H7 (cell line): Measurements from ENCODE around the gene NPIPA8. TPM values are rescaled to one million over a fixed set of nuclear protein-coding genes. Genes with fewer than 3 reads are reported as not detected.
"Not testable (repeated sequence)": the region's sequence is repeated elsewhere in the genome, so short reads cannot be mapped to it uniquely, and the experiment has no call there.

ENCODE experiments used
- DNase-seq: peaks from one replicate; pipeline ENCODE4 v3.0.0; 2012
- H3K27me3 ChIP-seq: 2 replicates; pipeline ENCODE4 v1.6.0; 2011; ENCODE audit warnings: mild to moderate bottlenecking, low read length; ENCODE audit not compliant: control insufficient read depth, insufficient read depth
- H3K36me3 ChIP-seq: replicated peaks from 2 replicates; pipeline ENCODE4 v1.5.1; 2011; ENCODE audit warnings: low read length; ENCODE audit not compliant: control insufficient read depth, insufficient read depth
- H3K4me3 ChIP-seq: 2 replicates; pipeline ENCODE4 v1.5.1; 2011; ENCODE audit warnings: low read depth, mild to moderate bottlenecking, control low read depth, low read length, moderate library complexity; ENCODE audit not compliant: insufficient read depth
- total RNA-seq: library from RNA; depleted of rRNA; stranded (reverse); fragments of >200 nt; shearing (Covaris generic); gene quantifications from 2 replicates; pipeline ENCODE4 v1.2.3, GENCODE V29; 2014; rRNA removed

The NPIPA8 gene
- not detected in 2 replicates for total RNA-seq

DNA sequence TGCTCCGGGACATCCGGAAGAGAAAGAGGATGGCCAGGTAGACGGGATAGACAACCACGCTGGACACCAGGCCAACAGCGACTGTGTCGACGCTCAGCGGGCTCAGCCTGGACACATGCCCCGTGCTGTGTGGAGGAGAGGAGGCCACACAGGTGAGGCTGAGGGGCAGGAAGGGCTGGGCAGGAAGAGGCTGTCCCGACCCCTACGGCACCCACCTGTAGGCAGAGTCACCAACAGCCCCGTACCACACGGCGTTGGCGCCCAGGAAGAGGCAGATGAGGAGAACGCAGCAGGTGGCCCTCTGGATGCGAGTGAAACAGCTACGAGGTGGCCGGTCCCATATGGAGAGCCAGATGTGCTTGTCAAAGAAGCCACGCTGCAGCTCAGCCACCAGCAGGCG lies at the start of gene NPIPA8:
TSS of gene NPIPA8 (minus strand) at position 101 of the 400 bp plus-strand sequence. CDS start 4,074 bp downstream, outside the sequence.
- not testable (repeated sequence) for H3K4me3 ChIP-seq, H3K36me3 ChIP-seq, H3K27me3 ChIP-seq, DNase-seq

GRCh38 chr16:18385285-18385684 lies 48.7 kb upstream of the NPIPA8 start:
- not testable (repeated sequence) for H3K36me3 ChIP-seq, DNase-seq, H3K27me3 ChIP-seq, H3K4me3 ChIP-seq

GRCh38 chr16:18384869-18385268 lies 48.3 kb upstream of the NPIPA8 start:
- not testable (repeated sequence) for H3K27me3 ChIP-seq, H3K36me3 ChIP-seq, H3K4me3 ChIP-seq, DNase-seq

GRCh38 chr16:18384098-18384636 lies 47.6 kb upstream of the NPIPA8 start:
- not testable (repeated sequence) for H3K4me3 ChIP-seq, H3K36me3 ChIP-seq, H3K27me3 ChIP-seq, DNase-seq

- H3K27me3 ChIP-seq, H3K36me3 ChIP-seq, DNase-seq, H3K4me3 ChIP-seq: not testable (repeated sequence)
Measured at GRCh38 chr16:18382696-18383095, 46.2 kb upstream of the NPIPA8 start.

- not testable (repeated sequence) for H3K36me3 ChIP-seq, H3K27me3 ChIP-seq, H3K4me3 ChIP-seq, DNase-seq
Measured at GRCh38 chr16:18347742-18348141, 11.2 kb upstream of the NPIPA8 start.

- H3K27me3 ChIP-seq, H3K36me3 ChIP-seq, H3K4me3 ChIP-seq, DNase-seq: not testable (repeated sequence)
Measured at GRCh38 chr16:18346993-18347392, 10.5 kb upstream of the NPIPA8 start.

DNA sequence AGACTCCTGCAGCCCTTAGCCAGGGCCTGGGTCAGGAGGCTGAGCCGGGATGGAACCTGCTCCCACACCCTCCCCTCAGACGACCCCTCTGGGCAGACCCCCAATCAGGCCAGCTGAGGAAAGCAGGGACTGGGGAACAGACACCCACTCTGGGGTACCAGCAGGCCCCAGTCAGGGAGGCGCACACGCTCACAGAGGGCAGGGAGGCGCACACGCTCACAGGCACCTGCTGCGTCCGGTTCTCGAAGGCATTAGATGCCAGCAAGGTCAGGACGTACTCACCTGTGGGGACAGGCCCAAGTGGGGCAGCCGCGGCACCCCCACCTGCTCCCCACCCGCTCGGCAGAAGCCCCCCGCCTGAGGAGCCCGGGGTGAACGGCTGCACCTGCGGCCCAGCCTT lies 8.1 kb upstream of the NPIPA8 start:
- H3K27me3 ChIP-seq, H3K36me3 ChIP-seq, DNase-seq, H3K4me3 ChIP-seq: not testable (repeated sequence)

GRCh38 chr16:18341986-18342385 lies 5.5 kb upstream of the NPIPA8 start:
- H3K36me3 ChIP-seq, DNase-seq, H3K27me3 ChIP-seq, H3K4me3 ChIP-seq: not testable (repeated sequence)

DNA sequence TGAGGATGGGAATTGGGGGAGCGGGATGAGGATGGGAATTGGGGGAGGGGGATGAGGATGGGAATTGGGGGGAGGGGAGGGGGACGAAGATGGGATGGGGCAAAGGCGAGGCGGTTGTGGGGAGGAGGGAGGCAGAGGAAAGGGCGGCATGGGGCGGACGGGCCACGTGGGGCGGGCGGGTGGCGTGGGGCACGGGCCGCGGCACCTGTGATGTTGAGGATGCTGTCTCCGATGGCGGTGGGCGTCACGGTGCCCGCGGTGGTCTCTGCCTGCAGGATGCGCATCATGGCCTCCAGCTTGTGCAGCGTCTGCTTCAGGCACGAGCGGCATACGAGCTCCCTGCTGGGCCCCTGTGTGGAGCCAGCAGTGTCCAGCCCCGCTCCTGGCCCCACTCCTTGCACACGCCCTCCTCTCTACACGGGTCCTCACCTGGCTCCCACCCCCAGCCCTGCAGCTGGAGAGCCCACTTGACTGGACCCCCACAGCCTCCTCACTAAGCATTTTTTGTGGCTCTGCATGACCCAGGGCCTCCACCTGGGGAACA lies 5.0 kb upstream of the NPIPA8 start:
- H3K36me3 ChIP-seq, H3K27me3 ChIP-seq, DNase-seq, H3K4me3 ChIP-seq: not testable (repeated sequence)

DNA sequence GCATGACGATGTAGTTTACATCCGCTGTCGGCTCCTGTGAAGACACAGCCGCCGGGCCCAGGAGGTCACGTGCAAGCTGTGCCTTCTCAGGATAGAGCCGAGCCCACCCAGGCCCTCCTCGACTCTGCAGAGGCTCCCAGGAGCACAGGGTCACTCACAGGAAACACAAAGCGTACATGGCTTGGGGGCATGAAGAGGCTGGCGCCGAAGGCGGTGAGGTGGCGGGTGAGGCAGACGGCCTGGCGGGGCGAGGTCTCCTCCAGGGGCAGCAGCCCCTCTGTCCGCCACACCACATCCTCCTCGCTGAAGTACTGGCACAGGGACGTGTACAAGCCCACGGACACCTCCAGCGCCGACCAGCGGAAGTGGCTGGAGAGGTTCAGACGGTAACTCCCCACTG lies 2.7 kb upstream of the NPIPA8 start:
- not testable (repeated sequence) for H3K4me3 ChIP-seq, H3K36me3 ChIP-seq, DNase-seq, H3K27me3 ChIP-seq

DNA sequence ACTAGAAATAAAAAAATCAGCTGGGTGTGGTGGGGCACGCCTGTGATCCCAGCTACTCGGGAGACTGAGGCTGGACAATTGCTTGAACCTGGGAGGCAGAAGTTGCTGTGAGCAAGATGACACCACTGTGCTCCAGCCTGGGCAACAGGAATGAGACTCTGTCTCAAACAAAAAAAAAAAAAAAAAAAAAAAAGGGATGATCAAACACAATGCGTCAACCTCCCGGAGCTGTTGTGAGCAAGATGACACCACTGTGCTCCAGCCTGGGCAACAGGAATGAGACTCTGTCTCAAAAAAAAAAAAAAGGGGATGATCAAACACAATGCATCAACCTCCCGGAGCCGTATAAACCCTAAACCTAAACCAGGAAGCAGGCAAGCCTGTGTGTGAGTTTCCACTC lies 24.7 kb downstream of the NPIPA8 start:
- not testable (repeated sequence) for DNase-seq, H3K27me3 ChIP-seq, H3K4me3 ChIP-seq, H3K36me3 ChIP-seq

- not testable (repeated sequence) for H3K4me3 ChIP-seq, H3K36me3 ChIP-seq, H3K27me3 ChIP-seq, DNase-seq
Measured at GRCh38 chr16:18309159-18309558, 27.4 kb downstream of the NPIPA8 start.

DNA sequence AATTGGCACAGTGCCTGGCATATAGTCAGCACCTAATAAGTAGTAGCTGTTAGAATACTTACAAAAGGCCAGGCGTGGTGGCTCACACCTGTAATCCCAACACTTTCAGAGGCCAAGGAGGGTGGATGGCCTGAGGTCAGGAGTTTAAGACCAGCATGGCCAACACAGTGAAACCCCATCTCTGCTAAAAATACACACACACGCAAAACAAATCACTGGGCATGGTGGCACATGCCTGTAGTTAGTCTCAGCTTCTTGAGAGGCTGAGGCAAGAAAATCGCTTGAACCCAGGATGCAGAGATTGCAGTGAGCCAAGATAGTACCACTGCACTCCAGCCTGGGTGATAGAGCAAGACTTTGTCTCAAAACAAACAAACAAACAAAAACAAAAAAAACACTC lies 29.3 kb downstream of the NPIPA8 start:
- not testable (repeated sequence) for H3K27me3 ChIP-seq, DNase-seq

DNA sequence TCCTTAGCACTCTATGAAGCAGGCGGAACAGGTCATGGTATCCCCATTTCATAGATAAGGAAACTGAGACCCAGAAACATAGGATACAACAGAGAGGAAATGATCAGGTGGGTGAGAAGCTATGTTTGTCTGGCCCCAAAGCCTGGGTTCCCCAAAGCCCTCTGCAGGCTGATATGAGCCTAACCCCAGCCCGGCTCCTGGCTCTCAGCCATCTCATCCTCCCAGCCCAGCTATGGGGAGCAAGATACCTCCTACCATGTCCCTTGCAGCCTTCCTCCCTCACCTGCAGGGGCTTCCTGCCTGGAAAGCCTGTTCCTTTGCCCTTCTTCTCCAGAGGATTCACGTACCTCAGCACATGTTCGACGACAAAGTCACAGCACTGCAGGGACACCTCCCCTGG lies 30.5 kb downstream of the NPIPA8 start:
- not testable (repeated sequence) for H3K4me3 ChIP-seq, H3K36me3 ChIP-seq, H3K27me3 ChIP-seq, DNase-seq

More for the DNA sequence above, 29.3 kb downstream of the NPIPA8 start:
- H3K4me3 ChIP-seq, H3K36me3 ChIP-seq: not testable (repeated sequence)
